A673 (cell line): Measurements from ENCODE around the gene TMX3.

Source experiments
- CTCF ChIP-seq: fragments of 300-800, 200-600 bp; sonication (generic); conservative IDR thresholded peaks from 2 replicates; pipeline ENCODE4 v1.5.1; 2017; ENCODE audit warnings: low read depth, mild to moderate bottlenecking, antibody characterized with exemption, low read length, moderate library complexity, mixed read lengths
- EZH2 ChIP-seq: fragments of 200-600 bp; sonication (generic); IDR thresholded peaks from 2 replicates; pipeline ENCODE4 v1.6.1; 2017; ENCODE audit warnings: borderline replicate concordance, low read depth, mild to moderate bottlenecking, mixed read lengths, antibody characterized with exemption, low read length; ENCODE audit not compliant: poor library complexity, severe bottlenecking

- TF ChIP-seq CTCF (no peak), EZH2 (no peak)
Observed at GRCh38 chr18:68714712-68715496, at the start of gene TMX3.
